Lower leg skin (tissue), 4 donors: ENCODE measurements around the gene XYLT1. TPM values are rescaled to one million over a fixed set of nuclear protein-coding genes. Genes with fewer than 3 reads are reported as not detected.

ENCODE experiments used
- DNase-seq, 2 donors: peaks; one replicate each; pipeline ENCODE4 v3.0.0-alpha.2; 2019; ENCODE audit warnings: low spot score in 2 of 2
- H3K4me3 ChIP-seq: fragments of 200-600 bp; sonication (generic); 2 replicates; pipeline ENCODE4 v1.5.1; 2017; ENCODE audit warnings: mild to moderate bottlenecking, low read depth; ENCODE audit not compliant: poor library complexity, severe bottlenecking
- POLR2A ChIP-seq, 2 donors: fragments of 450-650 bp; IDR thresholded peaks; one replicate each; pipeline ENCODE4 v1.6.1; 2016 to 2017; ENCODE audit warnings: antibody characterized with exemption in 2 of 2, mild to moderate bottlenecking in 1 of 2, moderate library complexity in 1 of 2
- WGBS, 2 donors: methylation state at CpG; one replicate each; pipeline ENCODE4 v1.1.5; 2018; 5-methylcytosine and 5-hydroxymethylcytosine counted together
- intact Hi-C: fragments of 100-400 bp; cut with DNase I; formaldehyde crosslinking; loops from one replicate; pipeline ENCODE4 v1.15.0; 2023; ENCODE audit warnings: low total_unique reads
- total RNA-seq, 4 donors: library from RNA; depleted of rRNA; stranded (reverse); fragments of >200 nt; gene quantifications; one replicate each; pipeline ENCODE4 v1.1.0, GENCODE V29; 2016
- TF ChIP-seq, protein P1 (sequence below), 3 donors: fragments of 450-650 bp; IDR thresholded peaks; one replicate each; pipeline ENCODE4 v1.5.1; 2016; ENCODE audit warnings: antibody characterized with exemption in 3 of 3, mild to moderate bottlenecking in 3 of 3, moderate library complexity in 2 of 3

XYLT1 gene
- total RNA-seq, 4 donors from 2014 or later: 17.2 to 20.3 (median 19.7) TPM

DNA sequence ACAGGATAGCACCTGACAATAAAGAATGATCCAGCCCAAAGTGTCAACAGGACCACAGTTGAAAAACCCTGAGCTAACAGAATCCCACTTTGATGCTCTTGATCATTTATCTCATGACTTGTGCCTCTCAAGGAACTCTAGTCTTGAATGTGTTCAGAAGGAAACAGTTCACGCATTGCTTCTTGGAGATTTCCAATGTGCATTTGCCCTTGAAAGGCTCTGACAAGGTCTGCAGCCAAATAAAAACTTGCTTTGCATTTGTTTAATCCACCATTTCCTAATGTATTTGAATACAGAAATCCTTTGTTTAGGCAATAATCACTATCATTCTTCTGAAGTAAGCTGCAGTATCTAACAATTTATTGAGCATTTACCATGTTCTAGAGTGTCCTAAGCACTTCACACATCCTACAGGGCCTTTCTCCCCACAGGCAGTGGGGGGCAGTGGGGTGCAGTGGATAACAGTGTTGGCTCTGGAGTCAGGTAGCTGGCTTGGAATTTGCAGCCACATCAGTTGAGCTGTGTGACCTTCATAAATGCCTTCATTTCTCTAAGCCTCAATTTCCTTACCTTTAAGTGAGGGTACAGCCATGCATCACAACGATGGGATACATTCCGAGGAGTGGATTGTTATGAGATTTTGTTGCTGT is 239.7 kb downstream of the XYLT1 start:
- DNase-seq: no peak
- WGBS, 2 donors: 89 to 97% methylated on average over 3 of the region's 3 CpGs
- intact Hi-C loops: no loop called here
- no peak overlapping the region for H3K4me3 ChIP-seq
- TF ChIP-seq POLR2A (IDR thresholded peaks at IDR 0.05): no peak
- TF ChIP-seq, protein P1, sequence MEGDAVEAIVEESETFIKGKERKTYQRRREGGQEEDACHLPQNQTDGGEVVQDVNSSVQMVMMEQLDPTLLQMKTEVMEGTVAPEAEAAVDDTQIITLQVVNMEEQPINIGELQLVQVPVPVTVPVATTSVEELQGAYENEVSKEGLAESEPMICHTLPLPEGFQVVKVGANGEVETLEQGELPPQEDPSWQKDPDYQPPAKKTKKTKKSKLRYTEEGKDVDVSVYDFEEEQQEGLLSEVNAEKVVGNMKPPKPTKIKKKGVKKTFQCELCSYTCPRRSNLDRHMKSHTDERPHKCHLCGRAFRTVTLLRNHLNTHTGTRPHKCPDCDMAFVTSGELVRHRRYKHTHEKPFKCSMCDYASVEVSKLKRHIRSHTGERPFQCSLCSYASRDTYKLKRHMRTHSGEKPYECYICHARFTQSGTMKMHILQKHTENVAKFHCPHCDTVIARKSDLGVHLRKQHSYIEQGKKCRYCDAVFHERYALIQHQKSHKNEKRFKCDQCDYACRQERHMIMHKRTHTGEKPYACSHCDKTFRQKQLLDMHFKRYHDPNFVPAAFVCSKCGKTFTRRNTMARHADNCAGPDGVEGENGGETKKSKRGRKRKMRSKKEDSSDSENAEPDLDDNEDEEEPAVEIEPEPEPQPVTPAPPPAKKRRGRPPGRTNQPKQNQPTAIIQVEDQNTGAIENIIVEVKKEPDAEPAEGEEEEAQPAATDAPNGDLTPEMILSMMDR (IDR thresholded peaks at IDR 0.05): no peak

DNA sequence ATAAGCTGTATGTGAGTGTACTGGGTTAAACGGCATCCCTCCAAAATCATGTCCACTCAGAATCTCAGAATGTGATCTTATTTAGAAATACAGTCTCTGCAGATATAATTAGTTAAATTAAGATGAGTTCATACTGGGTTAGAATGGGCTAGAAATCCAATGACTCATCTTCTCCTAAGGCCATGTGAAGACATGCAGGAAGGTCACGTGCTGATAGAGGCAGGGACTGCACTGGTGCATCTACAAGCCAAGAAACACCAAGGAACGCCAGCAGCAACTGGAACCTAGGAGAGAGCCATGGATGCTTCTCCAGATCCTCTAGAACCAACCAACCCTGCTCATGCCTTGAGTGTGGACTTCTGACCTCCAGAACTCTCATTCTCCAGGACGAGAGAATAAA is 241.0 kb downstream of the XYLT1 start:
- no peak for DNase-seq
- TF ChIP-seq, protein P1 (IDR thresholded peaks at IDR 0.05): no peak
- TF ChIP-seq POLR2A (IDR thresholded peaks at IDR 0.05): no peak
- intact Hi-C loops: loop anchor here (10.0 kb wide), 1 partner anchor 245 kb away; the partner anchor contains the start of gene XYLT1

DNA sequence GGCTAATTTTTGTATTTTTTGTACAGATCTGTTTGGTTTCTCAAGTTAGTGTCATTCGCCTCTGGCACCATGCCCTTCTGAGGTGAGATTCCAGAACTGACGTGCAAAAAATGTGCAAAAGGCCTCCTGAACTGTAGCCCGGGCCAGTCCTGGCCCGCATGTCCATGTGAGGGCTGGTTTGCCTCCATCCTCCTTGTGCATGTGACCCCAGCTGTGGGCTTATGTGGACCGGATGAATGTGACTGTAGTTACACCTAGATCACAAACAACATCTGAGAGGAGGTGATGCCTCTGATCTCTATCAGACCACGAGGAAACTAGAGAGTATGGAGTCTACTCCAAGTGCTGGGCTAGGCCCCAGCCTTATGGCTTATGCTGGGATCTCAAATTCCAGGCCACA is 241.6 kb downstream of the XYLT1 start:
- no peak for DNase-seq
- 67 to 76% methylated on average over 6 of the region's 6 CpGs for WGBS, 2 donors
- H3K4me3 ChIP-seq: no peak overlapping the region
- intact Hi-C loops: loop anchor here (10.0 kb wide), 1 partner anchor 246 kb away; the partner anchor contains the start of gene XYLT1
- TF ChIP-seq, protein P1 (IDR thresholded peaks at IDR 0.05): no peak
- TF ChIP-seq POLR2A (IDR thresholded peaks at IDR 0.05): no peak

More for the DNA sequence above, 241.0 kb downstream of the XYLT1 start:
- WGBS, 2 donors: 50 to 62% methylated on average over 4 of the region's 4 CpGs
- H3K4me3 ChIP-seq: no peak overlapping the region

DNA sequence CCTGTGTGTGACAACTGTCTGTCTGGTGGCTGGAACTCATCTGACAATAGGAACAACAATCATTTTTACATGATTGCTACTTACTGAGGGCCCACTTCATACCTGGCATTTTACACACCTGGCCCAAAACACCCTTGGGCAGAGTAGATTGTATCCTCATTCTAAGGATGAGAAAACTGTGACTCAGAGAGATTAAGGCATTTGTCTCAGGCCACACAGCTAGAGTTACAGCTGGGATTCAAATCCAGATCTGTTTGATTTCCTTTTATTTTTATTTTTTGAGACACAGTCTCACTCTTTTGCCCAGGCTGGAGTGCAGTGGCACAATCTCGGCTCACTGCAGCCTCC is 242.1 kb downstream of the XYLT1 start:
- DNase-seq: no peak
- intact Hi-C loops: loop anchor here (10.0 kb wide), 1 partner anchor 246 kb away; the partner anchor contains the start of gene XYLT1
- 96 to 100% methylated on average over 1 of the region's 1 CpG for WGBS, 2 donors
- H3K4me3 ChIP-seq: no peak overlapping the region
- no peak for TF ChIP-seq POLR2A (IDR thresholded peaks at IDR 0.05)

DNA sequence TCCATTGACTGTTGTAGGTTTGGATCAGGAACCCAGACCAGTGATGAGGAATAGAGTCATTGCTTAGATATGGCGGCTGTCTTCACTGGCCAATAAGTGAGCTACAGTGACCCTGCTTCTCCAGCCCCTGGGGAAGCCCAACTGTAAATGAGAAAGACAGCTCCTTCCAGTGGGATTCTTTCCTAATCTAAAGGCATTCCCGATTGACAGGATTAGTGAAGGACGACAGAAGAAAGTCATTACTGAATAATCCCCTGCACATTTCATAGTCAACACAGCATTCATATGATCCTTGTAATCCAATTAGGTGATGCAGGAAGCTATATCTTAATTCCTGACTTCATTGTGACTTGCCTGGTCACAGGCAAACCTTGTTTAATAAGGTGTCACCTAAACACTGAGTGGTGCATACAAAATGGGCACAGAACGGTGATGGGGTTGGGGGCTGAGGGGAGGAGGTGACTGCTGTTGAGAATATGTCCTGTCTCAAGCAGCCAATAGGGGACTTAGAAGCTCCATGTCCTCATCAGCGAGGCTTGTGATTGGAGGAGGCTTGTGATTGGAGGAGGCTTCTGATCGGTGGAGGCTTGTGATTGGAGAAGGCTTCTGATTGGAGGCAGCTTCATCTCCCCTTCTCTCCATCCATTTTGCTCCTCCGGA is 242.6 kb downstream of the XYLT1 start:
- WGBS, 2 donors: 90 to 92% methylated on average over 7 of the region's 7 CpGs
- no peak for DNase-seq
- TF ChIP-seq POLR2A (IDR thresholded peaks at IDR 0.05): no peak
- TF ChIP-seq, protein P1 (IDR thresholded peaks at IDR 0.05): no peak
- no peak overlapping the region for H3K4me3 ChIP-seq
- intact Hi-C loops: loop anchor here (10.0 kb wide), 1 partner anchor 247 kb away; the partner anchor contains the start of gene XYLT1

DNA sequence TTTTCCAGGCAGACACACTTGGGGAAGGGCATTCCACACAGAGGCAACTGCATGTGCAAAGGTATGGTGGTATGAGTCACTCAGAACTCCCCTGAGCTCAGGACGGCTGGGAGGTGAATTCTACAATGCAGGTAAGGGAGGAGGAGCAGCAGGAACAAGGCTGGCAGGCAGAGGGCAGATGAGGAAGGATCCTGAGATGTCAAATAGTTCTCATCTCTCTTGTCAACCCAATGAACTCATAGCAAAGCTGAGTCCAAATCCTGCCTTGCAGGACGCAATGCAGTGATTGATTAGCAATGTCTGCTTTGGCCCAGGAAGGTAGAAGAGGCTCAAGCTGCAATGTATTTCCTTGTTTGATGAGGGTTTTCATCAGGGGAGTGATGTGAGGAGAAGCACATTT is 243.5 kb downstream of the XYLT1 start:
- H3K4me3 ChIP-seq: no peak overlapping the region
- 46 to 64% methylated on average over 2 of the region's 2 CpGs for WGBS, 2 donors
- TF ChIP-seq, protein P1 (IDR thresholded peaks at IDR 0.05): no peak
- TF ChIP-seq POLR2A (IDR thresholded peaks at IDR 0.05): no peak
- DNase-seq: no peak
- intact Hi-C loops: loop anchor here (10.0 kb wide), 1 partner anchor 248 kb away; the partner anchor contains the start of gene XYLT1
